ENCODE data around the gene RHOBTB1. TPM values are rescaled to one million over a fixed set of nuclear protein-coding genes. Genes with fewer than 3 reads are reported as not detected.

Gene RHOBTB1
- total RNA-seq, 1 donor from 2014 or later, result 15.8 TPM

DNA sequence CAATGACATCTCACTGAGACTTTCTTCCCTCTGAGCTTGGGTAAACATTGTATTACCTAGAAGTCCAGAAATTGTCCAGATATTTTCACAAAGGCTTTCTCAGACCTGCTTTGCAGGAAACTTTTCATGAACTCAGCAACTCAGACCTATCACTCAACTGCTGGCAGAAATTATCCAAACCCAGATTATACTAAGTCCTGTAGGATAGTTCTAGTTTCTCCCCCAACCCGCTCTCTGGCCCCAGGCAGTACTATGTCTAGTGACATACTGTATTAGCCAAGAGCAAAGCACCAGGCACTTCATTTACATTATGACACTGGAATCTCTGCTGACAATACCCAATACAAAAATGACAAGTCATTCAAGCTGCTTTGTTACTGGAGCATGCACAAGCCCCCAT is 75.0 kb downstream of the RHOBTB1 start:
- no peak overlapping the region for H3K27ac Mint-ChIP-seq (ENCODE audit: unreplicated experiment)
- peaks cover 14% of the 10 kb centered on the region for H3K4me1 Mint-ChIP-seq
- H3K4me3 Mint-ChIP-seq, result no peak overlapping the region
- H3K36me3 Mint-ChIP-seq (ENCODE audit: low read depth), result peaks cover 27% of the 10 kb centered on the region
- H3K9me3 Mint-ChIP-seq, result no peaks in the 10 kb centered on the region
- no peak for DNase-seq (ENCODE audit: low read depth, low spot score)
- TF ChIP-seq, protein P1, sequence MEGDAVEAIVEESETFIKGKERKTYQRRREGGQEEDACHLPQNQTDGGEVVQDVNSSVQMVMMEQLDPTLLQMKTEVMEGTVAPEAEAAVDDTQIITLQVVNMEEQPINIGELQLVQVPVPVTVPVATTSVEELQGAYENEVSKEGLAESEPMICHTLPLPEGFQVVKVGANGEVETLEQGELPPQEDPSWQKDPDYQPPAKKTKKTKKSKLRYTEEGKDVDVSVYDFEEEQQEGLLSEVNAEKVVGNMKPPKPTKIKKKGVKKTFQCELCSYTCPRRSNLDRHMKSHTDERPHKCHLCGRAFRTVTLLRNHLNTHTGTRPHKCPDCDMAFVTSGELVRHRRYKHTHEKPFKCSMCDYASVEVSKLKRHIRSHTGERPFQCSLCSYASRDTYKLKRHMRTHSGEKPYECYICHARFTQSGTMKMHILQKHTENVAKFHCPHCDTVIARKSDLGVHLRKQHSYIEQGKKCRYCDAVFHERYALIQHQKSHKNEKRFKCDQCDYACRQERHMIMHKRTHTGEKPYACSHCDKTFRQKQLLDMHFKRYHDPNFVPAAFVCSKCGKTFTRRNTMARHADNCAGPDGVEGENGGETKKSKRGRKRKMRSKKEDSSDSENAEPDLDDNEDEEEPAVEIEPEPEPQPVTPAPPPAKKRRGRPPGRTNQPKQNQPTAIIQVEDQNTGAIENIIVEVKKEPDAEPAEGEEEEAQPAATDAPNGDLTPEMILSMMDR (conservative IDR thresholded peaks at IDR 0.05), result no peak
- no peaks in the 10 kb centered on the region for H3K27me3 Mint-ChIP-seq (ENCODE audit: low read depth)

GRCh38 chr10:60865198-60865783 is 78.7 kb downstream of the RHOBTB1 start:
- no peak for DNase-seq (ENCODE audit: low read depth, low spot score)
- TF ChIP-seq, protein P1 (conservative IDR thresholded peaks at IDR 0.05), result no peak
- H3K4me3 Mint-ChIP-seq, result no peak overlapping the region
- H3K36me3 Mint-ChIP-seq (ENCODE audit: low read depth), result peaks cover 12% of the 10 kb centered on the region
- H3K9me3 Mint-ChIP-seq, result no peaks in the 10 kb centered on the region
- no peaks in the 10 kb centered on the region for H3K27me3 Mint-ChIP-seq (ENCODE audit: low read depth)
- H3K27ac Mint-ChIP-seq (ENCODE audit: unreplicated experiment), result no peak overlapping the region
- H3K4me1 Mint-ChIP-seq, result peaks cover 17% of the 10 kb centered on the region

DNA sequence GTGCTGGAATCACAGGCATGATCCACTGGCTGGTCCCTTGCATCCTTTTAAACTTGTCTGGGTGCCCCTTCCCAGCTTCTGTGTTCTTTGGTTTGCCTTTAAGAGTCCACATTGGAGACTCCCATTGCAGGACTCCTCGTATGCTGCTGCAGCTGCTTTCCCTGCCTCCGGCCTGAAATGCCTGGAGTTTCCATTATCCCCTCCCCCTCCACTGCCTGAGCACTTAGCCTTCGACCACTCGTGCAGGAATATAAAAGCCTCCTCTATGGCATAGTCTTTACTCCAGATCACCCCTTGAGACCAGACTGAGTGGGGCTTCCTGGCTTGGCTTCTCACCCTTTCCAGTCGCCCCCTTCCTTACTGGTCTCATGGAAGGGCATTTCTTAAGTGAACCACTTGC is 80.2 kb downstream of the RHOBTB1 start:
- DNase-seq (ENCODE audit: low read depth, low spot score), result no peak
- Mint-ChIP-seq H3K27me3 (ENCODE audit: low read depth) (no peaks in the 10 kb centered on the region), H3K36me3 (ENCODE audit: low read depth) (peaks cover 6% of the 10 kb centered on the region), H3K4me3 (no peak overlapping the region), H3K9me3 (no peaks in the 10 kb centered on the region), H3K4me1 (peaks cover 17% of the 10 kb centered on the region), H3K27ac (ENCODE audit: unreplicated experiment) (no peak overlapping the region)
- TF ChIP-seq, protein P1 (conservative IDR thresholded peaks at IDR 0.05), result no peak

GRCh38 chr10:60862517-60862916 is 81.5 kb downstream of the RHOBTB1 start:
- Mint-ChIP-seq H3K4me3 (no peak overlapping the region), H3K27ac (ENCODE audit: unreplicated experiment) (no peak overlapping the region), H3K4me1 (peaks cover 17% of the 10 kb centered on the region), H3K36me3 (ENCODE audit: low read depth) (peaks cover 6% of the 10 kb centered on the region), H3K9me3 (peaks cover 2% of the 10 kb centered on the region), H3K27me3 (ENCODE audit: low read depth) (no peaks in the 10 kb centered on the region)
- no peak for DNase-seq (ENCODE audit: low read depth, low spot score)
- TF ChIP-seq, protein P1 (conservative IDR thresholded peaks at IDR 0.05), result no peak

DNA sequence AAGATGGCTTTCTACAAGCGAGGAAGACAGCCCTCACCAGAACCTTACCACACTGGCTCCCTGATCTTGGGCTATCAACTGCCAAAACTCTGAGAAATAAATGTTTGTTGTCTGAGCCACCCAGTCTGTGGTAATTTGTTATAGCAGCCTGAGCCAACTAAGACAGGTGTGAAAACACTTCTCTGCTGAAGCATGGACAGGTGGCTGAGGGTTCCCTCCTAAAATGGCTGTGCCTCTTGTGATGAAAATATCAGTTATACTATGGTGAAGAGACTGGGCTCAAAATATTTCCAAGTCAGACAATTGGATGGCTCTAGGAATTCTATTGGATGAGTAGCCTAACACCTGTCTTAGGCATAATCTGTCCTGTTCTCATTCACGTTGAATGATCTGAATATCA is 87.6 kb downstream of the RHOBTB1 start:
- TF ChIP-seq, protein P1 (conservative IDR thresholded peaks at IDR 0.05), result no peak
- no peak for DNase-seq (ENCODE audit: low read depth, low spot score)
- H3K27ac Mint-ChIP-seq (ENCODE audit: unreplicated experiment), result no peak overlapping the region

More for the DNA sequence above, 87.6 kb downstream of the RHOBTB1 start:
- Mint-ChIP-seq H3K27me3 (ENCODE audit: low read depth) (no peaks in the 10 kb centered on the region), H3K4me1 (peaks cover 26% of the 10 kb centered on the region), H3K36me3 (ENCODE audit: low read depth) (no peaks in the 10 kb centered on the region), H3K9me3 (peaks cover 2% of the 10 kb centered on the region), H3K4me3 (no peak overlapping the region)
